ENCODE results near the gene SLC17A8.

DNA sequence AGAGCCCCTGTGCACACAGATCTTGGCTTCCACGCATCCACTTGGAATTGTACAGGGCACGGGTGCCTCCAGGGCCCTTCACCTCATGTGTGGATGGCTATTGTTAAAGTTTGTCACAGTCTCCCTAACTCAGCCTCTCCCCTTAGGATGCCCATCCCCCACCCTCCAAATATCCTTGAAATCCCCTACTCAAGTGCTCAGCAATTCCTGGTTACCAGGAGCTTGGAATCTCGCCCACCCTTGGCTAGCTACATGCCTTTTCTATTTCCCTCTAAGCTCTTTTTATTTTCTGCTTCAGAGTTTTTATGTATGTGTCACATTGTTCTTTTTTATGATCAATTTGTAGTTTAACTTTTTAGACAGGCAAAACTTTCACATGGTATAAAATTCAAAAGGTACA lies 103.8 kb downstream of the SLC17A8 start:
- no peak for TF ChIP-seq SPI1 (IDR thresholded peaks at IDR 0.05; ENCODE audit: low read depth, low read length)
- no peak for TF ChIP-seq POLR2A (IDR thresholded peaks at IDR 0.05; ENCODE audit: low read depth, low read length)
